AG04449 (cell line): ENCODE data around the gene USP35.

Experiments
- CTCF ChIA-PET: fragments of 350-600 bp; formaldehyde crosslinking; extraction: SDS; loops from one replicate; lab custom pipeline; 2021; ENCODE audit warnings: antibody characterized with exemption; lab: Yijun Ruan, JAX
- POLR2A ChIA-PET: fragments of 400-600, 350-600 bp; formaldehyde crosslinking; extraction: SDS; loops from one replicate; lab custom pipeline; 2020; ENCODE audit warnings: antibody characterized with exemption, inconsistent platforms; lab: Yijun Ruan, JAX
- DNase-seq: peaks from one replicate; pipeline ENCODE4 v3.0.0-alpha.2; 2010; ENCODE audit warnings: low read depth, low spot score
- H3K4me3 ChIP-seq: 2 replicates; pipeline ENCODE4 v1.5.1; 2011; ENCODE audit warnings: low read depth, mild to moderate bottlenecking, control low read depth, low read length
- TF ChIP-seq, protein P1 (sequence below): IDR thresholded peaks from one replicate; pipeline ENCODE4 v1.5.1; 2011; ENCODE audit warnings: mild to moderate bottlenecking, moderate library complexity, low read length, control low read depth, inconsistent platforms; ENCODE audit not compliant: insufficient read depth; ENCODE audit errors: missing control alignments

Gene USP35

DNA sequence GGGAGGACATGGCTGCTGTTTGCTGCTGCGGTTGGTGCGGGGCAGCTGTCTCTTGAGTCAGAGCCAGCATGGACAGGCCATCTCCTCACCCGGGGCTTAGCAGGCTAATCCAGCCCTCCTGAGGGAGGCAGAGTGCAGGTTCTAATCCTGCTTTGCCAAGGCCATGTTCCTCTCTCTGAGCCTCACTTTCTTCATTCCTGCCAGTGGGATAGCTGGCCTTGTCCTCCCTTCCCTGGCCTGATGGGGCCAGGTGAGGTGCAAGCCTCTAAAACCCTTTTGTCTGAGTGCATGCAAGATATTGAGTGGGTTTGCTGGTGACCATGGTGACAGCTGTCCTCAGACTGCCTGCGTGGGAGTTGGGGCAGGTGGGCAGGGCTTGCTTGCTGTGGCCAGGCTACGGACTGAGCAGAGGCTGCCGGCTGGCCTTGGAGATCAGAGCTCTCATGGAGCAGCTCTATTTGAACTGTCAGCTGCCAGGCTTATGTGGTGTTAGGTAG, 3.6 kb downstream of the USP35 start:
- ChIA-PET CTCF (no interaction called here), POLR2A (no interaction called here)

DNA sequence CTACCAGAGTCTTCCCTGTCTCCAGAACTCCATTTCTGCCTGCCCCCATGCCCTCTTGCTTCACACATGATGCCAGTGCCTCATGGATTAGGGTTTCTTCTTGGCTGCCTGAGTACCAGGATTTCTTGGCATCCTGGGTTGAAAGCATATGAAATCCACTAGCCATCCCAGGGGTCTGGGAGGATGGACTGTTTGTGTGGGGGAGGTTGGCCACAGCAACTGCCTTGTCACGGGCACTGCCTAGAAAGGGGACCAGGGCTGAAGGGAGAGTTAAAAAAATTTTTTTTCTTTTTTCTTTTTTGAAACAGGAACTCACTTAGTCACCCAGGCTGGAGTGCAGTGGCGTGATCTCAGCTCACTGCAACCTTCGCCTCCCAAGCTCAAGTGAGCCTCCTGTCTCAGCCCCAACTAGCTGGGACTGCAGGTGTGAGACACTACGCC, 4.2 kb downstream of the USP35 start:
- ChIA-PET CTCF (no interaction called here), POLR2A (no interaction called here)
- TF ChIP-seq, protein P1, sequence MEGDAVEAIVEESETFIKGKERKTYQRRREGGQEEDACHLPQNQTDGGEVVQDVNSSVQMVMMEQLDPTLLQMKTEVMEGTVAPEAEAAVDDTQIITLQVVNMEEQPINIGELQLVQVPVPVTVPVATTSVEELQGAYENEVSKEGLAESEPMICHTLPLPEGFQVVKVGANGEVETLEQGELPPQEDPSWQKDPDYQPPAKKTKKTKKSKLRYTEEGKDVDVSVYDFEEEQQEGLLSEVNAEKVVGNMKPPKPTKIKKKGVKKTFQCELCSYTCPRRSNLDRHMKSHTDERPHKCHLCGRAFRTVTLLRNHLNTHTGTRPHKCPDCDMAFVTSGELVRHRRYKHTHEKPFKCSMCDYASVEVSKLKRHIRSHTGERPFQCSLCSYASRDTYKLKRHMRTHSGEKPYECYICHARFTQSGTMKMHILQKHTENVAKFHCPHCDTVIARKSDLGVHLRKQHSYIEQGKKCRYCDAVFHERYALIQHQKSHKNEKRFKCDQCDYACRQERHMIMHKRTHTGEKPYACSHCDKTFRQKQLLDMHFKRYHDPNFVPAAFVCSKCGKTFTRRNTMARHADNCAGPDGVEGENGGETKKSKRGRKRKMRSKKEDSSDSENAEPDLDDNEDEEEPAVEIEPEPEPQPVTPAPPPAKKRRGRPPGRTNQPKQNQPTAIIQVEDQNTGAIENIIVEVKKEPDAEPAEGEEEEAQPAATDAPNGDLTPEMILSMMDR = no peak
- DNase-seq = no peak
- no peak overlapping the region for H3K4me3 ChIP-seq

More for the DNA sequence above, 3.6 kb downstream of the USP35 start:
- TF ChIP-seq, protein P1 = no peak
- H3K4me3 ChIP-seq = no peak overlapping the region
- no peak for DNase-seq

DNA sequence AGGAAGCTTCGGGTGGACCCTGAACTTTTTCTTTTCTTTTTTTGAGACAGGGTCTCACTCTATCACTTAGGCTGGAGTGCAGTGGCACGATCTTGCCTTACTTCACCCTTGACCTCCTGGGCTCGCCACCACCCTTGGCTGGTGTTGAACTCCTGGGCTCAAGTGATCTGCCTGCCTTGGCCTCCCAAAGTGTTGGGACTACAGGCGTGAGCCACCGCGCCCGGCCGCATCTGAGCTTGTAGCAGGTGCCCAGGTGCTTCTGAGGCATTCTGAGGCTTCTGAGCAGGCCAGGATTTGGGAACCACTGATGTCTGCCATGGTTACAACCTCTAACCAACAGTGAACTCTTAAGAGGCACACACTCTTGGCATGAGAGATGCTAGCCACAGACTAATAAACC, 5.1 kb downstream of the USP35 start:
- TF ChIP-seq, protein P1 = no peak
- POLR2A ChIA-PET = no interaction called here
- CTCF ChIA-PET = interaction anchor here (0.9 to 1.6 kb wide), 3 partner anchors 14 to 370 kb away, joined by 3 to 4 read pairs (median 3); no protein-coding TSS in a partner anchor
- no peak overlapping the region for H3K4me3 ChIP-seq
- DNase-seq = no peak

DNA sequence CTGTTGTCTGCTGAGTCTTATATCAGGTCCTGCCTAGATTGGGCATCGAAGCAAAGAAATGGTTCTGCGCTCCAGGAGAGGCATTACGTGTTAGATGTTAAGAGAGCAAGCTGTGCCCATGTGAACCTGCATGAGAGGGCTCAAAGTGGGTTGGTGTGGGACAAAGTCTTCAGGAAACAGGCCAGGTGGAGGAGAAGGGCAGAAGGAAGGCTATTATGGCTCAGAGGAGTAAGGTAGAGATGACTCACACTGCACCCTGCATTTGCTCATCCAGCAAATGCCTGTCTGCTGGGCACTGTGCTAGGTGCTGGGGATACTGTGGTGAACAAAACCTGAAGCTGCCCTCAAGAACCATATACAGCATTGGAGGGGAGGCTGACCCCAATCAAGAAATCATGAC, 5.8 kb downstream of the USP35 start:
- no peak overlapping the region for H3K4me3 ChIP-seq
- ChIA-PET POLR2A (no interaction called here), CTCF (interaction anchor here (0.9 to 1.6 kb wide), 3 partner anchors 13 to 370 kb away, joined by 3 to 4 read pairs (median 3); no protein-coding TSS in a partner anchor)
- no peak for DNase-seq
- TF ChIP-seq, protein P1 = no peak

DNA sequence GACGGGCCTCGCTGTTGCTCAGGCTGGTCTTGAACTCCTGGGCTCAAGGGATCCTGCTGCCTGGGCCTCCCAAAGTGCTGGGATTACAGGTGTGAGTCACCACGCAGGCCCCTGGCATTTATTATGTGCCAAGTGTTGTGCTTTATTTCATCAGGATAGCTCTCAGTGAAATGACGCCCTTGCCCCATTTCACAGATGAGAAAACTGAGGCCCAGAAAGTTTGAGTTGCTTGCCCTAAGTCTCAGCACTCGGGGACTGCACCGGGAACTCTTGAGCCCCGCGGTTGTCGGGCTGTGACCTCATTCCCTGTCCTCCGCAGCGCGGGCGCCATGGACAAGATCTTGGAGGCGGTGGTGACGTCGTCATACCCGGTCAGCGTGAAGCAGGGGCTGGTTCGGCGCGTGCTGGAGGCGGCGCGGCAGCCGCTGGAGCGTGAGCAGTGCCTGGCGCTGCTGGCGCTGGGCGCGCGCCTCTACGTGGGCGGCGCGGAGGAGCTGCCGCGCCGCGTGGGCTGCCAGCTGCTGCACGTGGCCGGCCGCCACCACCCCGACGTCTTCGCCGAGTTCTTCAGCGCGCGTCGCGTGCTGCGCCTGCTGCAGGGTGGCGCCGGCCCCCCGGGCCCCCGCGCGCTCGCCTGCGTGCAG, 7.3 kb downstream of the USP35 start:
- POLR2A ChIA-PET = interaction anchor here (0.5 kb wide), 1 partner anchor 82 kb away, joined by 3 read pairs; no protein-coding TSS in a partner anchor
- no peak overlapping the region for H3K4me3 ChIP-seq
- no peak for DNase-seq
- CTCF ChIA-PET = interaction anchor here (1.3 kb wide), 1 partner anchor 369 kb away, joined by 3 read pairs; no protein-coding TSS in a partner anchor
- TF ChIP-seq, protein P1 = no peak

DNA sequence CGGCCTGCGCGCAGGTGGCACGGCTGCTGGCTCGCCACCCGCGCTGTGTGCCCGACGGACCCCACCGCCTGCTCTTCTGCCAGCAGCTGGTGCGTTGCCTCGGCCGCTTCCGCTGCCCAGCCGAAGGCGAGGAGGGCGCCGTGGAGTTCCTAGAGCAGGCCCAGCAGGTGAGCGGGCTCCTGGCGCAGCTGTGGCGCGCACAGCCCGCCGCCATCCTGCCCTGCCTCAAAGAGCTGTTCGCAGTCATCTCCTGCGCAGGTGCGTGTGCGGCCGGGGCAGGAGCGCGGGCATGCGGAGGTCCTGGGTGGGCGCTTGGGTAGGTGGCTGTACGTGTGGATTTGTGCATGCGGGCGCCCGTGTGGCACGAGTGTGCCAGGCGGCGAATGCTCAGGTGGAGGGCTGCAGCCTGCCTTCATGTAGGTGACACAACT, 8.0 kb downstream of the USP35 start:
- DNase-seq = no peak
- ChIA-PET CTCF (no interaction called here), POLR2A (interaction anchor here (0.5 kb wide), 1 partner anchor 82 kb away, joined by 3 read pairs; no protein-coding TSS in a partner anchor)
- TF ChIP-seq, protein P1 = no peak
- H3K4me3 ChIP-seq = no peak overlapping the region
